ENCODE results near the gene TM9SF4. TPM values are rescaled to one million over a fixed set of nuclear protein-coding genes. Genes with fewer than 3 reads are reported as not detected.

TM9SF4 gene
- polyA plus RNA-seq, 1 experiment: 101 TPM

GRCh38 chr20:32134026-32134425 is 24.5 kb downstream of the TM9SF4 start:
- ChIA-PET POLR2A (interaction anchor here (0.5 to 0.6 kb wide), 2 partner anchors 180 to 230 kb away, joined by 3 to 15 read pairs; no protein-coding TSS in a partner anchor), CTCF (no interaction called here)
- TF ChIP-seq CTCF (IDR thresholded peaks at IDR 0.05; ENCODE audit: insufficient read depth, low read depth, low read length): no peak
- peaks cover 15% of the 10 kb centered on the region for H3K36me3 ChIP-seq (ENCODE audit: control insufficient read depth, insufficient read depth, low read length)
- H3K4me3 ChIP-seq (ENCODE audit: low read depth, low read length): no peak overlapping the region
- no peak for DNase-seq (ENCODE audit: low read depth)
- no peaks in the 10 kb centered on the region for H3K27me3 ChIP-seq (ENCODE audit: control insufficient read depth, insufficient read depth, low read length)

- H3K4me3 ChIP-seq (ENCODE audit: low read depth, low read length): no peak overlapping the region
- ChIA-PET POLR2A (no interaction called here), CTCF (no interaction called here)
- no peak for TF ChIP-seq CTCF (IDR thresholded peaks at IDR 0.05; ENCODE audit: insufficient read depth, low read depth, low read length)
- no peak for DNase-seq (ENCODE audit: low read depth)
- peaks cover 20% of the 10 kb centered on the region for H3K36me3 ChIP-seq (ENCODE audit: control insufficient read depth, insufficient read depth, low read length)
- no peaks in the 10 kb centered on the region for H3K27me3 ChIP-seq (ENCODE audit: control insufficient read depth, insufficient read depth, low read length)
These were observed 26.5 kb downstream of the TM9SF4 start for GRCh38 chr20:32135983-32136515.

- H3K4me3 ChIP-seq (ENCODE audit: low read depth, low read length): no peak overlapping the region
- H3K27me3 ChIP-seq (ENCODE audit: control insufficient read depth, insufficient read depth, low read length): no peaks in the 10 kb centered on the region
- TF ChIP-seq CTCF (IDR thresholded peaks at IDR 0.05; ENCODE audit: insufficient read depth, low read depth, low read length): no peak
- ChIA-PET POLR2A (no interaction called here), CTCF (no interaction called here)
- no peak for DNase-seq (ENCODE audit: low read depth)
- H3K36me3 ChIP-seq (ENCODE audit: control insufficient read depth, insufficient read depth, low read length): peaks cover 36% of the 10 kb centered on the region
These were observed 29.4 kb downstream of the TM9SF4 start for GRCh38 chr20:32138921-32139320.

GRCh38 chr20:32139947-32140346 is 30.4 kb downstream of the TM9SF4 start:
- ChIA-PET POLR2A (no interaction called here), CTCF (interaction anchor here (1.1 kb wide), 1 partner anchor 15 kb away, joined by 3 read pairs; no protein-coding TSS in a partner anchor)
- DNase-seq (ENCODE audit: low read depth): no peak
- H3K36me3 ChIP-seq (ENCODE audit: control insufficient read depth, insufficient read depth, low read length): peaks cover 41% of the 10 kb centered on the region
- no peaks in the 10 kb centered on the region for H3K27me3 ChIP-seq (ENCODE audit: control insufficient read depth, insufficient read depth, low read length)
- H3K4me3 ChIP-seq (ENCODE audit: low read depth, low read length): no peak overlapping the region
- no peak for TF ChIP-seq CTCF (IDR thresholded peaks at IDR 0.05; ENCODE audit: insufficient read depth, low read depth, low read length)

GRCh38 chr20:32140603-32141002 is 31.1 kb downstream of the TM9SF4 start:
- peaks cover 47% of the 10 kb centered on the region for H3K36me3 ChIP-seq (ENCODE audit: control insufficient read depth, insufficient read depth, low read length)
- CTCF ChIA-PET: interaction anchor here (1.1 kb wide), 1 partner anchor 15 kb away, joined by 3 read pairs; no protein-coding TSS in a partner anchor
- H3K4me3 ChIP-seq (ENCODE audit: low read depth, low read length): no peak overlapping the region
- H3K27me3 ChIP-seq (ENCODE audit: control insufficient read depth, insufficient read depth, low read length): no peaks in the 10 kb centered on the region
- DNase-seq (ENCODE audit: low read depth): no peak
- POLR2A ChIA-PET: no interaction called here
- TF ChIP-seq CTCF (IDR thresholded peaks at IDR 0.05; ENCODE audit: insufficient read depth, low read depth, low read length): no peak

Measured in BJ (cell line).